SK-N-SH (cell line): ENCODE data around the gene OR14A16.

ENCODE experiments used
- EP300 ChIP-seq, 2 experiments: IDR thresholded peaks; 2 replicates each; pipeline versions ENCODE4 v1.4.0 to v1.6.1; 2012; ENCODE audit warnings: borderline replicate concordance in 1 of 2, low read depth in 1 of 2, low read length in 1 of 2
- EZH2phosphoT487 ChIP-seq: fragments of 200-600 bp; sonication (generic); IDR thresholded peaks from 2 replicates; pipeline ENCODE4 v1.6.1; 2017; ENCODE audit warnings: low read depth, mixed run types, mild to moderate bottlenecking, antibody characterized with exemption, moderate library complexity, borderline replicate concordance
- GABPA ChIP-seq: IDR thresholded peaks from 2 replicates; pipeline ENCODE4 v1.4.0; 2012; ENCODE audit warnings: low read depth, mild to moderate bottlenecking
- MEF2A ChIP-seq: IDR thresholded peaks from 2 replicates; pipeline ENCODE4 v1.4.0; 2012; ENCODE audit warnings: low read depth, borderline replicate concordance
- POLR2AphosphoS5 ChIP-seq: IDR thresholded peaks from 2 replicates; pipeline ENCODE4 v1.6.1; 2012; ENCODE audit warnings: low read depth, low read length
- RAD21 ChIP-seq: IDR thresholded peaks from 2 replicates; pipeline ENCODE4 v1.6.1; 2012; ENCODE audit warnings: mild to moderate bottlenecking, low read length
- RCOR1 ChIP-seq: fragments of 150-350 bp; IDR thresholded peaks from 2 replicates; pipeline ENCODE4 v1.6.1; 2017; ENCODE audit warnings: antibody characterized with exemption, low read length
- TAF1 ChIP-seq: IDR thresholded peaks from 2 replicates; pipeline ENCODE4 v1.6.1; 2012; ENCODE audit warnings: low read depth, mild to moderate bottlenecking, low read length, moderate library complexity, borderline replicate concordance
- TEAD4 ChIP-seq: IDR thresholded peaks from 2 replicates; pipeline ENCODE4 v1.4.0; 2012; ENCODE audit warnings: mild to moderate bottlenecking, borderline replicate concordance; ENCODE audit not compliant: insufficient read depth
- TF ChIP-seq, protein P1 (sequence below): fragments of 200-600 bp; sonication (generic); IDR thresholded peaks from 2 replicates; pipeline ENCODE4 v1.6.1; 2017; ENCODE audit warnings: antibody characterized with exemption, mild to moderate bottlenecking, moderate library complexity

DNA sequence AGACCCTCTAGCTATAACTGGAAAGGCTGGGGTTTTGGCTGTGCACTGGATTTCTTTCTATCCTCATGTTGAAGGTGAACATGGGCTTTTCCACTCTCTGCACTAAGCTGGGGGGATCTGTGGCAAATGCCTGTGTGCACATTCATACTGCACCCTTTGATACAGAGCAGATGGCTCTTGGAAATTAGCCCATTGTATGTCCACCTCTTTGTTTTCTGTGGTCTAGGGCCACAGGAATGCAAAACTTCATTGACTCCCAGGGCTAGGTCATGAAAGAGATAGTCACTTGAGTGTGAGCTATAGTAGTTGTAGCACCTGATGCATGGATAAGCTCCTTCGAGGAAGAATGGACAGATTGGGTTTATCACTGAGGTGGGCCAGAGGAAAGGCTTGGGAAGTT is 5.7 kb upstream of the OR14A16 start:
- TF ChIP-seq, protein P1, sequence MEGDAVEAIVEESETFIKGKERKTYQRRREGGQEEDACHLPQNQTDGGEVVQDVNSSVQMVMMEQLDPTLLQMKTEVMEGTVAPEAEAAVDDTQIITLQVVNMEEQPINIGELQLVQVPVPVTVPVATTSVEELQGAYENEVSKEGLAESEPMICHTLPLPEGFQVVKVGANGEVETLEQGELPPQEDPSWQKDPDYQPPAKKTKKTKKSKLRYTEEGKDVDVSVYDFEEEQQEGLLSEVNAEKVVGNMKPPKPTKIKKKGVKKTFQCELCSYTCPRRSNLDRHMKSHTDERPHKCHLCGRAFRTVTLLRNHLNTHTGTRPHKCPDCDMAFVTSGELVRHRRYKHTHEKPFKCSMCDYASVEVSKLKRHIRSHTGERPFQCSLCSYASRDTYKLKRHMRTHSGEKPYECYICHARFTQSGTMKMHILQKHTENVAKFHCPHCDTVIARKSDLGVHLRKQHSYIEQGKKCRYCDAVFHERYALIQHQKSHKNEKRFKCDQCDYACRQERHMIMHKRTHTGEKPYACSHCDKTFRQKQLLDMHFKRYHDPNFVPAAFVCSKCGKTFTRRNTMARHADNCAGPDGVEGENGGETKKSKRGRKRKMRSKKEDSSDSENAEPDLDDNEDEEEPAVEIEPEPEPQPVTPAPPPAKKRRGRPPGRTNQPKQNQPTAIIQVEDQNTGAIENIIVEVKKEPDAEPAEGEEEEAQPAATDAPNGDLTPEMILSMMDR = no peak
- TF ChIP-seq RAD21 (no peak), POLR2AphosphoS5 (no peak), TEAD4 (no peak), EZH2phosphoT487 (no peak), GABPA (no peak), MEF2A (no peak), RCOR1 (no peak), TAF1 (no peak), EP300 (IDR thresholded peaks at IDR 0.05; ENCODE audit: borderline replicate concordance in 1 of 2, low read depth in 1 of 2, low read length in 1 of 2) (no peak)
